Panc1 (cell line): ENCODE data around the gene CAPN9. TPM values are rescaled to one million over a fixed set of nuclear protein-coding genes. Genes with fewer than 3 reads are reported as not detected.

ENCODE experiments used
- ATAC-seq: fragments of 200-7000 bp; cut with Tn5 transposase; 2 replicates; pipeline ENCODE4 v1.9.1; 2020; ENCODE audit warnings: mild to moderate bottlenecking, moderate library complexity
- BruUV-seq: library from RNA; stranded (reverse); fragments of 400-500 nt; replicated peaks from 2 replicates; lab custom pipeline; 2021; lab: Mats Ljungman, UMichigan
- CTCF ChIA-PET: fragments of 300-600 bp; sonication (Branson Sonifier 250); formaldehyde crosslinking; loops from one replicate; lab custom pipeline; 2022; ENCODE audit warnings: antibody characterized with exemption; lab: Charles Lee
- POLR2A ChIA-PET: fragments of 300-600 bp; sonication (Branson Sonifier 250); formaldehyde crosslinking; loops from one replicate; lab custom pipeline; 2022; ENCODE audit warnings: antibody characterized with exemption; lab: Charles Lee
- DNase-seq: peaks from one replicate; pipeline ENCODE4 v3.0.0-alpha.2; 2010; ENCODE audit warnings: low read depth, low spot score
- H3K27ac ChIP-seq: 2 replicates; pipeline ENCODE4 v1.5.1; 2011; ENCODE audit warnings: mild to moderate bottlenecking, low read length, inconsistent platforms
- H3K27me3 ChIP-seq: fragments of 200-500 bp; sonication (Bioruptor generic); 2 replicates; pipeline ENCODE4 v1.6.0; 2014; ENCODE audit warnings: low read length, inconsistent platforms; ENCODE audit not compliant: control insufficient read depth, insufficient read depth
- H3K36me3 ChIP-seq: fragments of 200-500 bp; sonication (Bioruptor generic); 2 replicates; pipeline ENCODE4 v1.5.1; 2014; ENCODE audit warnings: inconsistent platforms, mild to moderate bottlenecking, low read length, moderate library complexity; ENCODE audit not compliant: control insufficient read depth, insufficient read depth
- H3K4me1 ChIP-seq: 2 replicates; pipeline ENCODE4 v1.5.1; 2011; ENCODE audit warnings: inconsistent platforms, mild to moderate bottlenecking, low read length, moderate library complexity; ENCODE audit not compliant: control insufficient read depth, insufficient read depth
- H3K4me3 ChIP-seq, 2 experiments: 2 replicates each; pipeline ENCODE4 v1.5.1; 2011 to 2012; ENCODE audit warnings: low read depth in 2 of 2, low read length in 2 of 2, mild to moderate bottlenecking in 2 of 2, inconsistent platforms in 1 of 2, moderate library complexity in 1 of 2
- H3K9me3 ChIP-seq: fragments of 200-500 bp; sonication (Bioruptor generic); 2 replicates; pipeline ENCODE4 v1.5.1; 2014; ENCODE audit warnings: low read depth, mild to moderate bottlenecking, inconsistent platforms, low read length, moderate library complexity; ENCODE audit not compliant: control insufficient read depth, insufficient read depth
- POLR2AphosphoS5 ChIP-seq: IDR thresholded peaks from 2 replicates; pipeline ENCODE4 v1.6.1; 2012; ENCODE audit warnings: mild to moderate bottlenecking, low read depth, low read length, moderate library complexity
- SIN3A ChIP-seq: IDR thresholded peaks from 2 replicates; pipeline ENCODE4 v1.6.1; 2012; ENCODE audit warnings: low read depth, mild to moderate bottlenecking, low read length, moderate library complexity, borderline replicate concordance; ENCODE audit not compliant: insufficient read depth
- TCF7L2 ChIP-seq: IDR thresholded peaks from 2 replicates; pipeline ENCODE4 v1.6.1; 2011; ENCODE audit warnings: mild to moderate bottlenecking, low read depth, low read length, inconsistent platforms
- in situ Hi-C: cut with HindIII; loops from 2 replicates; pipeline ENCODE4 v1.10.0; 2016; ENCODE audit warnings: low sequenced_read_pairs, low pct_unique_long_range_greater_than_20kb
- intact Hi-C: fragments of 100-400 bp; cut with micrococcal nuclease; formaldehyde crosslinking; loops from one replicate; pipeline ENCODE4 v1.10.0; 2022; ENCODE audit not compliant: unreplicated experiment
- total RNA-seq: library from RNA; stranded (reverse); gene quantifications from one replicate; pipeline ENCODE4 v1.2.1, GENCODE V29; 2021; ENCODE audit not compliant: unreplicated experiment
- TF ChIP-seq, protein P1 (sequence below), 2 experiments: IDR thresholded peaks; 2 replicates each; pipeline ENCODE4 v1.6.1; 2011 to 2012; ENCODE audit warnings: low read depth in 2 of 2, control low read depth in 1 of 2, low read length in 1 of 2, mild to moderate bottlenecking in 1 of 2, moderate library complexity in 1 of 2; ENCODE audit not compliant: insufficient read depth in 1 of 2
- TF ChIP-seq, protein P2 (sequence below): fragments of 450-650 bp; IDR thresholded peaks from 2 replicates; pipeline ENCODE4 v1.5.1; 2017; ENCODE audit warnings: mild to moderate bottlenecking

Gene CAPN9
- total RNA-seq, 1 experiment from 2014 or later, result not detected

DNA sequence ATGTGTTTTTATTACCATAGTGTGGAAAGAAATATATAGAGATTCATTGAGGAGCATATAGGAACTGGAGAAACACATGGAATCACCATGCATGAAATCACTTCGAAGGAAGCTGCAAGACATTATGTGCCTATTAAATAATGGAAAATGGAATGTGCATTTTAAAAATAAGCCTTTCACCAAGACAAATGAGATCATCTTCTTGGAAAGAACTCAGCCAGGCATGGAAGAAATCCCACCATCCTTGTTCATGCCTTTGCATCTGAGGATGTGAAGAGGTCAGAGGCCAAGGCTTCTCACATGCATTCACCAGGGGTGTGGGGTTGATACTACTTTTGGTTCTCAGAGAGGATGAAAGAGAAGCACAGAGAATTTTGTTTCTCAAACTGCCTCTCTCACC is 71.2 kb downstream of the CAPN9 start:
- no peaks in the 10 kb centered on the region for H3K27me3 ChIP-seq
- in situ Hi-C loops, result no loop called here
- BruUV-seq, result no TSS peak
- TF ChIP-seq SIN3A (no peak), POLR2AphosphoS5 (no peak), TCF7L2 (no peak)
- TF ChIP-seq, protein P1, sequence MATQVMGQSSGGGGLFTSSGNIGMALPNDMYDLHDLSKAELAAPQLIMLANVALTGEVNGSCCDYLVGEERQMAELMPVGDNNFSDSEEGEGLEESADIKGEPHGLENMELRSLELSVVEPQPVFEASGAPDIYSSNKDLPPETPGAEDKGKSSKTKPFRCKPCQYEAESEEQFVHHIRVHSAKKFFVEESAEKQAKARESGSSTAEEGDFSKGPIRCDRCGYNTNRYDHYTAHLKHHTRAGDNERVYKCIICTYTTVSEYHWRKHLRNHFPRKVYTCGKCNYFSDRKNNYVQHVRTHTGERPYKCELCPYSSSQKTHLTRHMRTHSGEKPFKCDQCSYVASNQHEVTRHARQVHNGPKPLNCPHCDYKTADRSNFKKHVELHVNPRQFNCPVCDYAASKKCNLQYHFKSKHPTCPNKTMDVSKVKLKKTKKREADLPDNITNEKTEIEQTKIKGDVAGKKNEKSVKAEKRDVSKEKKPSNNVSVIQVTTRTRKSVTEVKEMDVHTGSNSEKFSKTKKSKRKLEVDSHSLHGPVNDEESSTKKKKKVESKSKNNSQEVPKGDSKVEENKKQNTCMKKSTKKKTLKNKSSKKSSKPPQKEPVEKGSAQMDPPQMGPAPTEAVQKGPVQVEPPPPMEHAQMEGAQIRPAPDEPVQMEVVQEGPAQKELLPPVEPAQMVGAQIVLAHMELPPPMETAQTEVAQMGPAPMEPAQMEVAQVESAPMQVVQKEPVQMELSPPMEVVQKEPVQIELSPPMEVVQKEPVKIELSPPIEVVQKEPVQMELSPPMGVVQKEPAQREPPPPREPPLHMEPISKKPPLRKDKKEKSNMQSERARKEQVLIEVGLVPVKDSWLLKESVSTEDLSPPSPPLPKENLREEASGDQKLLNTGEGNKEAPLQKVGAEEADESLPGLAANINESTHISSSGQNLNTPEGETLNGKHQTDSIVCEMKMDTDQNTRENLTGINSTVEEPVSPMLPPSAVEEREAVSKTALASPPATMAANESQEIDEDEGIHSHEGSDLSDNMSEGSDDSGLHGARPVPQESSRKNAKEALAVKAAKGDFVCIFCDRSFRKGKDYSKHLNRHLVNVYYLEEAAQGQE (IDR thresholded peaks at IDR 0.05; ENCODE audit: insufficient read depth in 1 of 2, low read depth in 2 of 2, low read length in 1 of 2), result no peak
- TF ChIP-seq, protein P2, sequence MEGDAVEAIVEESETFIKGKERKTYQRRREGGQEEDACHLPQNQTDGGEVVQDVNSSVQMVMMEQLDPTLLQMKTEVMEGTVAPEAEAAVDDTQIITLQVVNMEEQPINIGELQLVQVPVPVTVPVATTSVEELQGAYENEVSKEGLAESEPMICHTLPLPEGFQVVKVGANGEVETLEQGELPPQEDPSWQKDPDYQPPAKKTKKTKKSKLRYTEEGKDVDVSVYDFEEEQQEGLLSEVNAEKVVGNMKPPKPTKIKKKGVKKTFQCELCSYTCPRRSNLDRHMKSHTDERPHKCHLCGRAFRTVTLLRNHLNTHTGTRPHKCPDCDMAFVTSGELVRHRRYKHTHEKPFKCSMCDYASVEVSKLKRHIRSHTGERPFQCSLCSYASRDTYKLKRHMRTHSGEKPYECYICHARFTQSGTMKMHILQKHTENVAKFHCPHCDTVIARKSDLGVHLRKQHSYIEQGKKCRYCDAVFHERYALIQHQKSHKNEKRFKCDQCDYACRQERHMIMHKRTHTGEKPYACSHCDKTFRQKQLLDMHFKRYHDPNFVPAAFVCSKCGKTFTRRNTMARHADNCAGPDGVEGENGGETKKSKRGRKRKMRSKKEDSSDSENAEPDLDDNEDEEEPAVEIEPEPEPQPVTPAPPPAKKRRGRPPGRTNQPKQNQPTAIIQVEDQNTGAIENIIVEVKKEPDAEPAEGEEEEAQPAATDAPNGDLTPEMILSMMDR, result no peak
- no peaks in the 10 kb centered on the region for H3K4me1 ChIP-seq
- DNase-seq, result no peak
- no peak overlapping the region for H3K27ac ChIP-seq
- H3K9me3 ChIP-seq, result no peaks in the 10 kb centered on the region
- POLR2A ChIA-PET, result no interaction called here
- no peak overlapping the region for H3K4me3 ChIP-seq
- H3K36me3 ChIP-seq, result no peaks in the 10 kb centered on the region
- ATAC-seq, result no peak
- CTCF ChIA-PET, result no interaction called here
- intact Hi-C loops, result loop anchor here (10.0 kb wide), 1 partner anchor 86 kb away; no protein-coding TSS in a partner anchor

DNA sequence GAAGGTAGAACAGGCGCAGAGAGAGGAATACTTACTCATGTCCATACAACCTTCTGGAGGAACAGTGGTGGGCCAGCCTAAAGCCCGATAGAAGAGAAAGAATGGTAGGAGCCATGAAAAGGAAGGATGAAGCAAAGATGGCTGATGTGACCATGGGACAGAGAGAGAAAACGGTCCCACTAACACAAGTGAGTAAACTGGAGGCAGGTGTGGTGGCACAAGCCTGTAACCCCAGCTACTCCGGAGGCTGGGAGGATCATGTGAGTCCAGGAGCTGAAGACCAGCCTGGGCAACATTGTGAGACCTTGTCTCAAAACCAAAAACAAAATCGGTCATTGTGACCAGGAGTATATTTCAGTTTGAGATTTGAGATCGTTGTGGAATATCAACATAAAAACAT is 71.7 kb downstream of the CAPN9 start:
- TF ChIP-seq, protein P2, result no peak
- TF ChIP-seq TCF7L2 (no peak), POLR2AphosphoS5 (no peak), SIN3A (no peak)
- TF ChIP-seq, protein P1 (IDR thresholded peaks at IDR 0.05; ENCODE audit: insufficient read depth in 1 of 2, low read depth in 2 of 2, low read length in 1 of 2), result no peak
- no TSS peak for BruUV-seq
- H3K27me3 ChIP-seq, result no peaks in the 10 kb centered on the region
- intact Hi-C loops, result loop anchor here (10.0 kb wide), 1 partner anchor 86 kb away; no protein-coding TSS in a partner anchor
- ChIA-PET CTCF (no interaction called here), POLR2A (no interaction called here)
- no peak overlapping the region for H3K27ac ChIP-seq
- no peak for DNase-seq
- H3K36me3 ChIP-seq, result no peaks in the 10 kb centered on the region
- in situ Hi-C loops, result no loop called here
- H3K4me1 ChIP-seq, result peaks cover under 1% of the 10 kb centered on the region; the same call in 1 of the 2 replicates
- no peak for ATAC-seq
- H3K4me3 ChIP-seq, result no peak overlapping the region
- no peaks in the 10 kb centered on the region for H3K9me3 ChIP-seq
